Keratinocyte (primary cell): Measurements from ENCODE around the gene DPEP2NB. TPM values are rescaled to one million over a fixed set of nuclear protein-coding genes. Genes with fewer than 3 reads are reported as not detected.
"Not testable (repeated sequence)": the region's sequence is repeated elsewhere in the genome, so short reads cannot be mapped to it uniquely, and the experiment has no call there.

Source experiments
- DNase-seq: peaks from one replicate; pipeline ENCODE4 v3.0.0-alpha.2; 2011; ENCODE audit warnings: low read depth, missing footprints, low spot score
- FAIRE-seq: peaks from 2 replicates; lab custom pipeline; 2011; peaks lifted over from hg19 to GRCh38; lab: Jason Lieb, UNC
- H2AFZ ChIP-seq: 2 replicates; pipeline ENCODE4 v1.6.0; 2012; ENCODE audit warnings: low read length, control low read depth, inconsistent platforms; ENCODE audit not compliant: control insufficient read depth
- H3K27ac ChIP-seq: 2 replicates; pipeline ENCODE4 v1.5.1; 2011; ENCODE audit warnings: low read length; ENCODE audit not compliant: control insufficient read depth, insufficient read depth
- H3K27me3 ChIP-seq: 3 replicates; pipeline ENCODE4 v1.6.0; 2011; ENCODE audit warnings: low read length; ENCODE audit not compliant: control insufficient read depth, insufficient read depth; ENCODE audit errors: extremely low read depth
- H3K36me3 ChIP-seq, 2 experiments: 2 replicates in 1 of 2; 3 replicates in 1 of 2; pipeline ENCODE4 v1.5.1; 2011; ENCODE audit warnings: low read length in 2 of 2, mild to moderate bottlenecking in 1 of 2; ENCODE audit not compliant: control insufficient read depth in 2 of 2, insufficient read depth in 2 of 2; ENCODE audit errors: extremely low read depth in 1 of 2
- H3K4me1 ChIP-seq: 3 replicates; pipeline ENCODE4 v1.5.1; 2011; ENCODE audit warnings: low read length; ENCODE audit not compliant: control insufficient read depth, insufficient read depth; ENCODE audit errors: extremely low read depth
- H3K4me2 ChIP-seq: 3 replicates; pipeline ENCODE4 v1.6.0; 2011; ENCODE audit warnings: low read depth, low read length; ENCODE audit not compliant: control insufficient read depth, insufficient read depth; ENCODE audit errors: extremely low read depth
- H3K4me3 ChIP-seq, 3 experiments: fragments of 200-600 bp in 1 of 3; sonication (generic) in 1 of 3; 2 replicates in 2 of 3; 3 replicates in 1 of 3; pipeline ENCODE4 v1.5.1; 2011 to 2016; ENCODE audit warnings: low read length in 3 of 3, mild to moderate bottlenecking in 3 of 3, control low read depth in 2 of 3, inconsistent platforms in 1 of 3, low read depth in 1 of 3, mixed read lengths in 1 of 3, mixed run types in 1 of 3, moderate library complexity in 1 of 3; ENCODE audit not compliant: control insufficient read depth in 2 of 3, insufficient read depth in 2 of 3; ENCODE audit errors: extremely low read depth in 1 of 3
- H3K79me2 ChIP-seq: 2 replicates; pipeline ENCODE4 v1.6.0; 2012; ENCODE audit warnings: low read length; ENCODE audit not compliant: control insufficient read depth, insufficient read depth
- H3K9ac ChIP-seq: 3 replicates; pipeline ENCODE4 v1.6.0; 2011; ENCODE audit warnings: low read length; ENCODE audit not compliant: control insufficient read depth, insufficient read depth; ENCODE audit errors: extremely low read depth
- H3K9me1 ChIP-seq: 3 replicates; pipeline ENCODE4 v1.6.0; 2011; ENCODE audit warnings: low read length; ENCODE audit not compliant: control insufficient read depth, insufficient read depth; ENCODE audit errors: extremely low read depth
- H3K9me3 ChIP-seq: 2 replicates; pipeline ENCODE4 v1.5.1; 2012; ENCODE audit warnings: low read depth, low read length; ENCODE audit not compliant: control insufficient read depth
- H4K20me1 ChIP-seq: 3 replicates; pipeline ENCODE4 v1.6.0; 2011; ENCODE audit warnings: low read length; ENCODE audit not compliant: control insufficient read depth, insufficient read depth; ENCODE audit errors: extremely low read depth
- CTCF ChIP-seq, 3 experiments: IDR thresholded peaks in 1 of 3; conservative IDR thresholded peaks in 1 of 3; optimal IDR thresholded peaks in 1 of 3; 2 replicates in 2 of 3; 3 replicates in 1 of 3; pipeline versions ENCODE3 to v1.5.1; 2011; ENCODE audit warnings: low read length in 3 of 3, mild to moderate bottlenecking in 3 of 3, moderate library complexity in 2 of 3, control low read depth in 1 of 3, inconsistent platforms in 1 of 3; ENCODE audit not compliant: insufficient read depth in 2 of 3; ENCODE audit errors: extremely low read depth in 1 of 3
- EZH2 ChIP-seq: IDR thresholded peaks from one replicate; pipeline ENCODE4 v1.6.1; 2012; ENCODE audit warnings: inconsistent platforms, mild to moderate bottlenecking, low read length, moderate library complexity
- dilution Hi-C: fragments of 300-500 bp; cut with MboI; formaldehyde crosslinking; loops from one replicate; pipeline ENCODE4 v1.7.0; 2020; ENCODE audit warnings: low sequenced_read_pairs; ENCODE audit not compliant: extremely low pct_ligation_motif_present
- polyA plus RNA-seq, 5 experiments: library from polyadenylated mRNA; depleted of rRNA in 3 of 5; stranded (reverse) in 3 of 5; stranded (forward) in 1 of 5; unstranded in 1 of 5; fragments of >200 nt; gene quantifications; 1 replicate in 1 of 5; 2 replicates in 3 of 5; 3 replicates in 1 of 5; pipeline versions ENCODE4 v1.2.1 to v1.2.3, GENCODE V29; 2011 to 2012; ENCODE audit warnings: missing spikeins in 2 of 5, low read depth in 1 of 5, low replicate concordance in 1 of 5

The DPEP2NB gene
- polyA plus RNA-seq, 1 donor (not counting 4 experiments of a cell fraction or from before 2014, with no cell fraction given) = 0.05 TPM

GRCh38 chr16:67975321-67976105 is 40.2 kb downstream of the DPEP2NB start:
- Histone ChIP-seq H3K9ac (no peak overlapping the region), H3K9me1 (no peaks in the 10 kb centered on the region), H3K36me3 (no peaks in the 10 kb centered on the region), H3K27ac (no peak overlapping the region), H3K9me3 (no peaks in the 10 kb centered on the region), H3K4me1 (no peaks in the 10 kb centered on the region), H3K27me3 (peaks cover 17% of the 10 kb centered on the region), H3K4me2 (no peak overlapping the region), H3K79me2 (no peaks in the 10 kb centered on the region), H3K4me3 (no peak overlapping the region), H2AFZ (no peak overlapping the region), H4K20me1 (peaks cover 2% of the 10 kb centered on the region)
- FAIRE-seq (no peak), DNase-seq (no peak)
- TF ChIP-seq EZH2 = no peak
- TF ChIP-seq CTCF (optimal IDR thresholded peaks at IDR 0.05 in 1 of 3, IDR thresholded peaks at IDR 0.05 in 1 of 3, conservative IDR thresholded peaks at IDR 0.05 in 1 of 3; ENCODE audit: extremely low read depth in 1 of 3, insufficient read depth in 2 of 3, low read length in 3 of 3) = no peak
- dilution Hi-C loops = no loop called here

- dilution Hi-C loops = not testable (repeated sequence)
Measured at GRCh38 chr16:67972285-67972684, 43.4 kb downstream of the DPEP2NB start.

More at GRCh38 chr16:67972285-67972684, 43.4 kb downstream of the DPEP2NB start:
- DNase-seq, H3K4me2 ChIP-seq, H4K20me1 ChIP-seq, H3K27me3 ChIP-seq, H3K9ac ChIP-seq, H3K4me3 ChIP-seq, H3K4me1 ChIP-seq, H2AFZ ChIP-seq, H3K9me1 ChIP-seq, H3K79me2 ChIP-seq, H3K36me3 ChIP-seq, H3K27ac ChIP-seq, FAIRE-seq, H3K9me3 ChIP-seq: not testable (repeated sequence)
